NCI-H2196 treated with DMSO at 0.1 percent for 48 hours (cell line): Measurements from ENCODE around the gene PPP6R2.
"Not testable (repeated sequence)": the region's sequence is repeated elsewhere in the genome, so short reads cannot be mapped to it uniquely, and the experiment has no call there.

Source experiments
- DNase-seq: peaks from one replicate; lab custom pipeline; 2025; ENCODE audit not compliant: unreplicated experiment; lab: John Stamatoyannopoulos, UW

The PPP6R2 gene

DNA sequence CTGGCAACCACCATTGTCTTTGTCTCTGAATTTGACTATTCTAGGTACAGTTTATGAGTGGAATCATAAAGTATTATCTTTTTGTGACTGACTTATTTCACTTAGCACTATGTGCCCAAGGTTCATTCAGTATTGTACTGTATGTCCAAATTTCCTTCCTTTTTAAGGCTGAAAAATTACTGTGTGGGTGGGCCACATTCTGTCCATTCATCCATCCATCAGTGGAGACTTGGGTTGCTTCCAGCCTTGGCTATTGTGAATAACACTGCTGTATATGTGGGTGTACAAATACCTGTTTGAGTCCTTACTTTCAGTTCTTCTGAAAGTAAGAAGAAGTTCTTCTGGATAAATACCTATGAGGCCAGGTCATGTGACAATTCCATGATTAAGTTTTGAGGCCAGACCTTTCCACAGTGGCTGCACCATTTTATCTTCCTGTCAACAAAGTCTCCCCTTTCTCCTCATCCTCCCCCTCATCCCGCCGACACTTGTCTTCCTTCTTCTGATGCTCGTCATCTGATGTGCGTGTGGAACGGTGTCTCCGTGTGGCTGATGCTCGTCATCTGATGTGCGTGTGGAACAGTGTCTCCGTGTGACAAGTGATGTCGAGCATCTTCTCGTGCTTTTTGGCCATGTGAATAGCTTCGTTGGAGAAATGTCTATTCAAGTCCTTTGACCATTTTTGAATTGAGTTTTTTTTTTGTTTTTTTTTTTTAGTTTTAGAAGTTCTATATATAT lies 82.2 kb downstream of the PPP6R2 start:
- DNase-seq: no peak

DNA sequence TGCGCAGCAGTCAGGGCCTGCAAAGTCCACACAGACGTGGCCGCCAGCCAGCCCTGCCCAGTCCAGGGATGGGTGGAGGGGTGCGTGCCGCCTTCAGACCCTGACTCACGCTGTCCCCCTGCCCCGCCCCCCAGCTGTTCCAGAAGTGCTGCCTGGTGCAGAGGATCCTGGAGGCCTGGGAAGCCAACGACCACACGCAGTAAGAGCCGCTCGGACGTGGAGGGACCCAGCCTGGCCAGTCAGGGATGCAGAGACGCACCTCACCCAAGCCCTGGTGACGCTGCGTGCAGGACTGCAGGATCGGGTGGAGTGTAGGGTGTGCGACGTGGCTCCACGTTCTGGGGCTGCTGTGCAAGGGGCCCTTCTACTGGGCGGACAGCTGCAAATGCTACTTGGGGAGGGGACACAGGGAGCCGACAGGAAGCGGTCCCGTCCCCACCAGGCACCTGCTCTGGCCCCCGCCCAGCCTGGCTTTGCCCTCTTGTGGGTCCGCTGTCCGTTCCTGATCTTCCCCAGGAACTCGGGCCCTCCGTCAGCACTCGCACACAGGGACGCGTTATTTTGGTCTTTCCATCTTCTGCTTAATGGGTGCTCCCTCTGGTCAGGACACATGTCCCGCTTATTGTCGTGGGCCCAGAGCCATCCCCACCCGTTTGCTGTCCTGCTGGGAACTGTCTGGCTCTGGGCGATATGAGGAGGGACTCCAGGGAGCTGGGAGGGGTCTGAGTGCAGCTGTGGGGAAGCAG lies 89.2 kb downstream of the PPP6R2 start:
- no peak for DNase-seq

DNA sequence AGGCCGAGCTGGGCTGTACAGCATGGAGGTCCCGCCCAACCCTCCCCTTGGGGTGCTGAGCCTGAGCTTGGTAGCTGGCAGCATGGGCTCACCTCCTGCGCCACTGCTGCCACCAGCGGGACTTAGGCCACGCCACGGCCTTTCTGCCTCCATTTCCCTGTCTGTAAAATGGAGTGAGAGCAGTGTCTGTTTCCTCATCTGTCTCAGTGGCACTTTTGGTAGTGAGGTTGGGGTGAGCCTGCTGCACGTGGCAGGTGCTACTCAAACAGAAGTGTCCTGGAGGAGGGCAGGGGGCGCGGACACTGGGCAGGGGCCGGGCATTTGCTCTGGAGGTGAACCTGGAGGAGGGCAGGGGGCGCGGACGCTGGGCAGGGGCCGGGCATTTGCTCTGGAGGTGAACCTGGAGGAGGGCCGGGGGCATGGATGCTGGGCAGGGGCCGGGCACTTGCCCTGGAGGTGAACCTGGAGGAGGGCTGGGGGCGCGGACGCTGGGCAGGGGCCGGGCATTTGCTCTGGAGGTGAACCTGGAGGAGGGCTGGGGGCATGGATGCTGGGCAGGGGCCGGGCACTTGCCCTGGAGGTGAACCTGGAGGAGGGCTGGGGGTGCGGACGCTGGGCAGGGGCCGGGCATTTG lies 89.9 kb downstream of the PPP6R2 start:
- DNase-seq: not testable (repeated sequence)

DNA sequence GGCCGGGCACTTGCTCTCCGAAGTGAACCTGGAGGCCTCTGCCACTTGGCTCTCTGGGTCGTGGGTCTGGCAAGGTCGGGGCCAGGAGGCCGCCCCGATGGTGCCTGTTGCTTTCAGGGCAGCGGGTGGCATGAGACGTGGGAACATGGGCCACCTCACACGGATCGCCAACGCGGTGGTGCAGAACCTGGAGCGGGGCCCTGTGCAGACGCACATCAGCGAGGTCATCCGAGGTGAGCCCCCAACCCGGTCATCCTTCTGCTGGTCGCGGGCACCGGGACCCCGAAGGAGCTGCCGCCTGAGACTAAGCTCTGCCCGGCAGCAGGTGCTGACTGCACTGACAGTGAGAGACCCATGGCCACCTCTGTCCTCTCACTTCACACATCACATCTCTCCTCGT lies 91.7 kb downstream of the PPP6R2 start:
- no peak for DNase-seq

DNA sequence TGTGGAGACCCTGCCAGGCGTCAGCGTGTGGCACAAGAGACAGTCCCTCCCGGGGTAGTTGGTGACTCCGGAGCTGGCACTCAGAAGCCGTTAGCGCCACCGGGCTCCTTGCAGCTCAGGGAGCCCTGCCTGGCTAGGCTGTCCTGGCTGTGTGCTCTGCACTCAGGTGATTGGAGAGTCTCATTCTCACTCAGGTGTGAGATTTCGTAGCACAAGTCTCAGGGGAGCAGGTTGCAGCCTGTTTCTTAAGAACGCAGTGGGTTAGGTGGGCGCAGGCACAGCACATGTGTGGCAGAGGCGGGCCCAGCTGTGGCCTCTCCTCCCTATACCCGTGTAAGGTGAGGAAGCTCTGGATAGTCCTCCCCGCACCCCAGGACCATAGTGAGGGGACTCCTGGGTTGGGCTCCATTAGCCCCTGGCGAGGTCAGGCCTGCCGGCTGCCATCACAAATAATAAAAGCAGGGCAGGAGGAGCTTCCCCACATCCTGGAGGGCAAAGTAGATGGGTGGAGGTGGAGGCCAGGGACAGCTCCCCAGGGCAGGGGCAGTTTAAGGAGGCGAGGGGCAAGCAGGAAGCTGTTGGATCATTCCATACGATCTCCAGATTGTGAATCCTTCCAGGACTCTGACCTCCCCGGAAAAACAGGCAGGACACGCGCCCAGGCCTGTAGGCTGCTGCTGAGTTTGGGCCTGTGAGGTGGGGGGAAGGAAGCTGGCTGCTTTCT lies 92.3 kb downstream of the PPP6R2 start:
- DNase-seq: no peak

DNA sequence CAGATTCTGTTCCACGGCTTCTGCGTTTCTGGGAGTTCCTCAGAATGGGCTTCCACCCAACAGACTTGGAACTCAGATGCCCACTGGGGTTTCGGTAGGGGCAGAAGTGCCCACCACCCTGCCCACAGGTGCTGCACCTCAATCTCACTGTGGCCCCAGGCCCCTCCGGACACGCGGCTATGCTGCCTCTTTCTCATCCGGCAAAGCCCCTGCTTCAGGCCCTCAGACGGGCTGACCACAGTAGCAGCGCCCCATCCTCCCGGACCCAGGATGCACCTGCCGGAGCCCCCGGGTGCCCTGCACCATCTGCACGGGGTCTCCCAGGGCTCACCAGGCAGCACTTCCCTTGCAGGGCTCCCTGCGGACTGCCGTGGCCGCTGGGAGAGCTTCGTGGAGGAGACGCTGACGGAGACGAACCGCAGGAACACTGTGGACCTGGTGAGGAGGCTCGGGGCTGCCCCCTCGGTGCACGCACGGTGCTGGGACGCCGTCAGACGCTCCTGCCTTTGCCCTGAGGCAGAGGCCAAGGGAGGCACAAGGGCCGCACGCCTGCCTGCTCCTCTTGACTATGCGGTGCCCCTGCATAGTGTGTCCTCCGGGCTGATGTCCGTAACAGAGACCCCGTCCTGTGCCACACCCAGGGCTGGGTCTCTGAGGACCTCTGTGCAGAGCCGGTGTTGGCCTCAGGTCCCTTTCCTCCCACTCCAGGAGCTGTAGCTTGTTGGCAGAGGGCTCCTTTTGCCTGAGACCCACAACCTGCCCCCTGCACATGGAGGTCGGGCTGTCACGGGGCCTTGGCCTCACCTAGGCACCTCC lies 93.1 kb downstream of the PPP6R2 start:
- DNase-seq: no peak

DNA sequence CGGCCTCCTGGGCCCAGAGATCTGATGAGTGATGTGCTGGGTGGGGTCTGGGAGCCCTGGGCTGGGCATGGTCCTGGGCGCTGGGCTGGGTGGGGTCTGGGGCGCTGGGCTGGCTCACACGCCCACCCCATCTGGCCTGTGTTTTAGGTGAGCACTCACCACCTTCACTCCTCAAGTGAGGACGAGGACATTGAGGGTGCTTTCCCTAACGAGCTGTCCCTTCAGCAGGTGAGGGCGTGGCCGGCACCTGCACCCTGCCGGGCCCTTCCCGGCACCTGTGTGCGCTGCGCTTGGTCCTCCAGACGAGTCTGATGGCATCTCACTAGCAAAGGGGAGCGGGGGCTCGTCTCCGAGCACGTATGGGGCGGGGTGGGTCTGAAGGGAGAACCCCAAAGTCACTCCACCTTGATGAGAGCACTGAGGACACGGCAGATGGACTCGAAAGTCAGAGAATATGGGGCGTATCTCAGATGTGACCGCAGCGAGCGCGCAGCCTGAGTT lies 93.8 kb downstream of the PPP6R2 start:
- no peak for DNase-seq

DNA sequence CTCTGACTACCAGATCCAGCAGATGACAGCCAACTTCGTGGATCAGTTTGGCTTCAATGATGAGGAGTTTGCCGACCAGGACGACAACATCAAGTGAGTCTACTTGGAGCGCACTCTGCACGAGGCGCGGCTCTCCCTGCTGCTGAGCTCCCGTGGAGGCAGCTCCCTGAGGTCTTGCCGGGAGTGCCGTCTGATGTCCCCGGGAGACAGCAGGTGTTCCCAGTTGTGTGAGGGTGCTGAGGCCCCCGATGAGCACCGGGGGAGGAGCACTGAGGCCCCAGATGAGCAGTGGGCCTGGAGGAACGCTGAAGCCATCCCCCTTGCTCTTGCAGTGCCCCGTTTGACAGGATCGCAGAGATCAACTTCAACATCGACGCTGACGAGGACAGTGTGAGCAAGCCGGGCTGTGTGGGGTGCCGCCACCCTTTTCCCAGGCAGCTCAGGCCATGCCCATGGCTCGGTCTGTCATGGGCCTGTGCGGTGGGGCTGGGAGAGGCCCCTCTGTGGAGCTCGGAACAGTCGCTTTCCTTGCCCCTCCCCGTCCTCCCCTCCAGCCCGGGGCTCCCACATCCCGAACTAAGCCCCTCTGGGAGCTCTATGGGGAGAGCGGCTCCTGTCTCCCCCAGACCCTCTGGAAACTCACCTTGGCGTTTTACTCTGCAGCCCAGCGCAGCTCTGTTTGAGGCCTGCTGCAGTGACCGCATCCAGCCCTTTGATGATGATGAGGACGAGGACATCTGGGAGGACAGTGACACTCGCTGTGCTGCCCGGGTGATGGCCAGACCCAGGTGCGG lies 94.6 kb downstream of the PPP6R2 start:
- no peak for DNase-seq

DNA sequence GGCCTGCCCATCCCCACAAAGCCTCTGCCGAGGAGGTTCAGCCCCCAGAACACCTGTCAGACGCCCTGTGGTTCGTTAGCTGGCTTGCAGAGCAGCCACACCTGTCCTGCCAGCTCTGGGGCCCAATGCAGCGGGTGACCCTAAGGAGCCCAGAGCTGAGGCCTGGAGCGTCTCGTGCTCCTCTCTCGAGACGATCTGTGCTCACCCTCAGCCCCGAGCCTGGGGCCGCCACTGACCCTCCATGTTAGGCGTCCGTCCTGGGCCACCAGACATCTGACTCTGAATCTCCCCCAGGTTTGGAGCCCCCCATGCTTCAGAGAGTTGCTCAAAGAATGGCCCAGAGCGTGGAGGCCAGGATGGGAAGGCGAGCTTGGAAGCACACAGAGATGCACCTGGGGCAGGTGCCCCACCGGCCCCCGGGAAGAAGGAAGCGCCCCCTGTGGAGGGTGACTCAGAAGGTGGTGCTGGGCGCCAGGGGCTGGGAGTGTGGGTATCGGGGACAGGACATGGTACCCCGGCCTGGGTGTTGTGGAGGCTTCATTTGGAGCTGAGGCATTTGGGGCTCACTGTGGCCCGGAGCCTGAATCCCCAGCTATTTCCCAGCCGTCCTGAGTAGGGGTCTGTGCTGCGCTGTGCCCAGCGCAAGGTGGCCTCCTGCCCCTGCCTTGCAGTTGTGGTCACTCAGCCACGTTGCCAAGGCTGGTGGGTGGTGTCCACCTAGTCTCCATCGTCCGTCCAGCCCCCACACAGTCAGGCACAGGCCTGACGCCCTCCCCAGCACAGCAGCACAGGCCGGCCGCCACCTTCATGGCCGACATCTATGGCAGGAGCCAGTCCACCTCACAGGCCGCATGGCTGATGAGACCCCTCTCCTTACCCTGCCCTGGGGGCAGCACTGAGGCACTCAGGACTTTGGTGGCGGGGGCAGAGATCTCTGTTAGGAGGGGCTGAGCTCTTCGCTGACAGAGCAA lies 95.5 kb downstream of the PPP6R2 start:
- DNase-seq: no peak

DNA sequence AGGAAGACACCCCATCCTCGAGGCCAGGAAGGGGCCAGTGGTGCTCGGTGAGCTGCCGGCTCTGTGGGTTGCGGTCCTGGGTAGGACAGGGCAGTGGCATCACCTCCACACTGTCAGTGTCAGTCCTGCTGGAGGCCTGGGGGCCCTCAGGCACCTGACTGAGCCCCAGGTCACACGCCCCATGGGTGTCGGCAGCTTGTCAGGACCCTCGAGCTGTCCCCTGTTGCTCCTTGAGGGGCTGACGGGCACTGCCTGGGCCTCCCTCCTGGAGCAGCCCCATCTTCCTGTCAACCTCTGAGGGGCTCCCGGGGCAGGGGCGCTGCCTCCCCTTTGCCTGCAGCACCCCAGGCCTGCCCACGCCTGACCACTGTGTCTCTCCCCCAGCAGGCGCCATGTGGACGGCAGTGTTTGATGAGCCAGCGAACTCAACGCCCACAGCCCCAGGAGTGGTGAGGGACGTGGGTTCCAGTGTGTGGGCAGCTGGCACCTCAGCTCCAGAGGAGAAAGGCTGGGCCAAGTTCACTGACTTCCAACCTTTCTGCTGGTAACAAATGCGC lies 96.3 kb downstream of the PPP6R2 start:
- DNase-seq: no peak

DNA sequence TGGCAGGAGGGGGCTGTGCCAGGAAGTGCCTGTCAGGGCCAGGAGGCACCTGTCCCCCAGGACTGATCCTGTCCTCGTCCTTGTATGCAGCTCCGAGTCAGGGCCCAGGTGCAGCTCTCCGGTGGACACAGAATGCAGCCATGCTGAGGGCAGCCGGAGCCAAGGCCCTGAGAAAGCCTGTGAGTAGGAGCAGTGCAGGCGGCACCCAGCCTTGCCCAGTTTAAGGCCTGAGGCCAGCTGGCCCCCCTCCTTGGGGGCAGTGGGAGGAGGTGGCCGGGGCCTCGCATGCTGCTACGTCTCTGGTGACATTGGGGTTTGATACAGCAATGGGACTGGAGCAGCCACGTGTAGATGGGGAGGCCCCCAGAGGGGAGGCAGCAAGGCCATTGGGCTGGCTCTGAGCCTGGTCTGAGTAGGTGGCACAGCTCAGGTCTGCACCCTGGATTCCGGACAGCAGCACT lies 96.8 kb downstream of the PPP6R2 start:
- no peak for DNase-seq

DNA sequence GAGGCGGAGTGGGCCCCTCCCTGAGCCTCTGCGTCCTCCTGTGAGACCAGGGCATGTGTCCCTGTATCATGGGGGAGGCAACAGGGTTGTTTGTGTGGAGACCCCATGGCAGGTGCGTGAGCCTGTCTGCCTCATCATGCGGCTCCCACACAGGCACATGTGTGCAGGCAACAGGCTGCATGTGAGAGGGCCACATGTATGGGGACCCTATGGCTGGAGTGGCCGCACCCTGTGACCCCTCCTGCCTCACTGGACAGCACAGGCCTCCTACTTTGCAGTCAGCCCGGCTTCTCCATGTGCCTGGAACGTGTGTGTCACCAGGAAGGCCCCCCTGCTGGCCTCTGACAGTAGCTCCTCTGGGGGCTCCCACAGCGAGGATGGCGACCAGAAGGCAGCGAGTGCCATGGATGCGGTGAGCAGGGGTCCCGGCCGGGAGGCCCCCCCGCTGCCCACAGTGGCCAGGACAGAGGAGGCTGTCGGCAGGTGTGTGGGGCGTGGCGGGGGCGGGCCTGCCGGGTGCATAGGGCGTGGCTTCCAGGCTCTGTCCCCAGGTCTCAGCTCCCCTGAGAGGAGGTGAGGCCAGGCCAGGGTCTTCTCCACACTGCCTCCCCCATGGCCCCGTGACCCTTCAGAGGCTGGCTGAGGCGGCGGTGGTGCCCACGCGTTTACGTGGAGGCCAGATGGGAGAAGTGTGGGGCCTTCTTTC lies 97.6 kb downstream of the PPP6R2 start:
- no peak for DNase-seq

DNA sequence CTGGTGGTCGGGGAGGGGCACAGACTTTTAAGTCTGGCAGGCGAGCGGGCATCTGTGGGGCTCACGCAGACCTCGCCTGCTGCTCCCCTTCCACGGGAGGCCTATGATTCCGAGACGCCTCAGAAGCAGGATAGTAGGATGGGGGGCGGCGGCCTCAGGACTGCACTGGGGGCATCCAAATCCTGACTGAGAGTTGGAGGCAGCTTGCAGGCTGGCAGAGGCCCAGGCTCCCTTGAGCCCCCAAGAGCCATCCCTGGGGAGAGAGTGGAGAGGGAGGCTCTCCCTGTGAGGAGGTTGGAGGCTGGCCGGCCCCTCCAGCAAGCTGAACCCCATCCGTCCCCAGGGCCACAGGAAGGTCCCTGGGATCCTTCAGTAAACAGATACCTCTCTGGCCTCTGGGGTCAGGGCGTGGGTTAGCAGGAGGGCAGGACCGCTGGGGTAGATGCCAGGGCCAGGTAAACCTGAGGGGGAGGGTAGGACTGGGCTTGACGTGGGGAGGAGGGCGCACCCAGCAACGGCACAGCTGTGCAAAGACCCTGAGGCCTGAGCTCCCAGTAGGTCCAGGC lies 98.4 kb downstream of the PPP6R2 start:
- no peak for DNase-seq

DNA sequence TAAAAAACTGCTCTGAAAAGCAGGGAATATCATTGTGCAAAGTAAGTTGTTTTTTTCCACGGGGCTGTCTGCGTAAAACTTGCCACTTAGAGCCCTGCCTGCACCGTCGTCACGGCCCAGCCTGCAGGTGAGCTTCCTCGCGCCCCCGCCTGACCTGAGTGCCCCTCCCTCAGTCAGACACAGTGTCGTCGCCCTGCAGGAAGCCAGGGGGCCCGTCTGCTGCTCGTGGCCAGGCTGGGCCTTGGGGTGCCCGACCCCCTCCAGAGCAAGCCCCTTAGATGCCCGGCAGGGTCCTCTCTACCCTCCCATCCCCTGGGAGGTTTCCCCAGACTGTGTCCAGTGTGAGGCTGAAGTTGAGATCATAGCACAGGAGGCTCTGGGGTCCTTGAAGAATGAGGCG lies 100.1 kb downstream of the PPP6R2 start:
- DNase-seq: no peak

DNA sequence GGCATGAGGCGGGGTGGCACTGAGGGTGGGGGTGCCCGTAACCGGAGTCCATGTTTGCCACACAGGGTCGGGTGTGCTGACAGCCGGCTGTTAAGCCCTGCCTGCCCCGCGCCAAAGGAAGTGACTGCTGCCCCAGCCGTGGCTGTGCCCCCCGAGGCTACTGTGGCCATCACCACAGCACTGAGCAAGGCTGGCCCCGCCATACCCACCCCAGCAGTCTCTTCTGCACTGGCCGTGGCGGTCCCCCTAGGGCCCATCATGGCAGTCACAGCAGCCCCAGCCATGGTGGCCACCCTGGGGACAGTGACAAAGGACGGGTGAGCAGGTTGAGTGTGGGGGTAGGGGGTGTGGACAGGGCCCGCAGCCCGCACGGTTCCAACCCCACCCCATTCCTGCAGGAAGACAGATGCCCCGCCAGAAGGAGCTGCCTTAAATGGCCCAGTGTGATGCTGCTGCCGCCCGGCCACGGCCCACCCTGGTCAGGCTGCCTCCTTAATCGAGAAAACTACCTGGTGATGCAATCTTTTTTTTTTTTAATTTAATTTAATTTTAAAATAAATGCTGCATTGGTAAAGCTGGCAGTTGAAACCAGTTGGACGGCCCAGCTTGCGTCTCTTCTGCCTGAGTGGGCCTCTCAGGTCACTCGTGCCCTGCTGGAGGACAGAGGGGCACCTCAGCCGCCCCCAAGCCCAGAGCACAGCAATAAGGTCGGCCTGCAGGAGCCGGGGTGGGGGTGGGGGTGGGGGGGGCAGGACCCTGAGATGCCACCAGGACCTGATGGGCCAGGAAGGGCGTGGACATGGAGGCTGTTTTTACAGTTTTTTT lies 100.9 kb downstream of the PPP6R2 start:
- no peak for DNase-seq

DNA sequence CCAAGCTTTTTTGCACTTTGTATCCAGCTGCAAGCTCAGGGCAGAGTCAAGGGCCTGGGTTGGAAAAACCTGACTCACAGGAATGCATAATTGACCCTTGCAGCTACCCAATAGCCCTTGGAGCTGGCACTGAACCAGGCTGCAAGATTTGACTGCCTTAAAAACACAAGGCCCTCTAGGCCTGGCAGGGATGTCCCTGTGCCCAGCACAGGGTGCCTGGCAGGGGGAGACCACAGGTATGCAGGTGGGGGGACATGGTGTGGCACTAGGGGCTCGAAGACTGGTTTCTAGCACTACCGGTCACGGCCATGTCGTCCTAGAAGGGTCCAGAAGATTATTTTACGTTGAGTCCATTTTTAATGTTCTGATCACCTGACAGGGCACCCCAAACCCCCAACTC lies 101.5 kb downstream of the PPP6R2 start:
- DNase-seq: no peak
